Fibroblast of lung (primary cell): ENCODE results near the gene RNF113B. TPM values are rescaled to one million over a fixed set of nuclear protein-coding genes. Genes with fewer than 3 reads are reported as not detected.

Experiments used
- DNase-seq, 2 donors: peaks; one replicate each; pipeline versions ENCODE4 v3.0.0 to v3.0.0-alpha.2; 2010; ENCODE audit warnings: low read depth in 2 of 2
- H2AFZ ChIP-seq: 2 replicates; pipeline ENCODE4 v1.5.1; 2012; ENCODE audit warnings: low read length, control low read depth, inconsistent platforms
- H3K27ac ChIP-seq: 2 replicates; pipeline ENCODE4 v1.5.1; 2011; ENCODE audit warnings: low read length, control low read depth; ENCODE audit not compliant: insufficient read depth
- H3K27me3 ChIP-seq: 2 replicates; pipeline ENCODE4 v1.5.1; 2011; ENCODE audit warnings: mild to moderate bottlenecking, low read length; ENCODE audit not compliant: control insufficient read depth, insufficient read depth
- H3K36me3 ChIP-seq: 2 replicates; pipeline ENCODE4 v1.5.1; 2011; ENCODE audit warnings: low read length; ENCODE audit not compliant: control insufficient read depth, insufficient read depth
- H3K4me1 ChIP-seq: 2 replicates; pipeline ENCODE4 v1.5.1; 2011; ENCODE audit warnings: low read length; ENCODE audit not compliant: control insufficient read depth, insufficient read depth; ENCODE audit errors: extremely low read depth
- H3K4me2 ChIP-seq: 2 replicates; pipeline ENCODE4 v1.5.1; 2011; ENCODE audit warnings: low read length, control low read depth; ENCODE audit not compliant: insufficient read depth; ENCODE audit errors: extremely low read depth
- H3K4me3 ChIP-seq, 4 experiments: fragments of 200-600 bp in 1 of 4; sonication (generic) in 1 of 4; replicated peaks in 1 of 4; 2 replicates each; pipeline ENCODE4 v1.5.1; 2011 to 2016; ENCODE audit warnings: low read length in 4 of 4, low read depth in 3 of 4, mild to moderate bottlenecking in 3 of 4, control low read depth in 2 of 4, inconsistent platforms in 1 of 4, mixed read lengths in 1 of 4; ENCODE audit not compliant: insufficient read depth in 1 of 4; ENCODE audit errors: control extremely low read depth in 1 of 4
- H3K79me2 ChIP-seq: 2 replicates; pipeline ENCODE4 v1.5.1; 2012; ENCODE audit warnings: mild to moderate bottlenecking, low read length, inconsistent platforms; ENCODE audit not compliant: control insufficient read depth, insufficient read depth
- H3K9ac ChIP-seq: 2 replicates; pipeline ENCODE4 v1.5.1; 2011; ENCODE audit warnings: mild to moderate bottlenecking, low read length, control low read depth; ENCODE audit not compliant: insufficient read depth
- H3K9me3 ChIP-seq: 2 replicates; pipeline ENCODE4 v1.5.1; 2012; ENCODE audit warnings: low read depth, low read length; ENCODE audit not compliant: control insufficient read depth, insufficient read depth
- H4K20me1 ChIP-seq: 2 replicates; pipeline ENCODE4 v1.5.1; 2011; ENCODE audit warnings: low read length; ENCODE audit not compliant: control insufficient read depth, insufficient read depth; ENCODE audit errors: extremely low read depth
- CTCF ChIP-seq, 2 donors: IDR thresholded peaks in 1 of 2; conservative IDR thresholded peaks in 1 of 2; 1 replicate in 1 of 2; 2 replicates in 1 of 2; pipeline ENCODE4 v1.5.1; 2011 to 2012; ENCODE audit warnings: low read length in 2 of 2, control low read depth in 1 of 2, inconsistent platforms in 1 of 2, low read depth in 1 of 2, mild to moderate bottlenecking in 1 of 2
- EZH2 ChIP-seq: IDR thresholded peaks from 2 replicates; pipeline ENCODE4 v1.5.1; 2012; ENCODE audit warnings: low read length, control low read depth, mild to moderate bottlenecking; ENCODE audit errors: missing control alignments
- polyA plus RNA-seq, 2 donors: library from polyadenylated mRNA; depleted of rRNA in 1 of 2; stranded (reverse) in 1 of 2; unstranded in 1 of 2; fragments of >200 nt; gene quantifications; 2 replicates each; pipeline ENCODE4 v1.2.1, GENCODE V29; 2011 to 2012; ENCODE audit warnings: missing spikeins in 1 of 2
- total RNA-seq: library from RNA; depleted of rRNA; stranded (reverse); fragments of >200 nt; gene quantifications from 2 replicates; pipeline ENCODE4 v1.2.1, GENCODE V29; 2014

RNF113B gene
- total and polyA plus RNA-seq, 2 donors (not counting 1 experiment from before 2014, with no cell fraction given), result not detected

- TF ChIP-seq EZH2 (no peak), CTCF (conservative IDR thresholded peaks at IDR 0.05 in 1 of 2, IDR thresholded peaks at IDR 0.05 in 1 of 2; ENCODE audit: low read depth in 1 of 2, low read length in 2 of 2) (no peak)
- Histone ChIP-seq H3K4me3 (peak overlapping the region; percentile 66 to 95 (median 82)), H3K4me2 (peak overlapping the region; percentile 99), H3K9me3 (no peaks in the 10 kb centered on the region), H4K20me1 (no peaks in the 10 kb centered on the region), H2AFZ (no peak overlapping the region), H3K36me3 (no peaks in the 10 kb centered on the region), H3K79me2 (peaks cover 47% of the 10 kb centered on the region), H3K27ac (peak overlapping the region; percentile 85), H3K9ac (peak overlapping the region; percentile 89), H3K4me1 (peaks cover 21% of the 10 kb centered on the region), H3K27me3 (no peaks in the 10 kb centered on the region)
- no peak for DNase-seq
Measured at GRCh38 chr13:98143601-98144026, 33.5 kb downstream of the RNF113B start.

DNA sequence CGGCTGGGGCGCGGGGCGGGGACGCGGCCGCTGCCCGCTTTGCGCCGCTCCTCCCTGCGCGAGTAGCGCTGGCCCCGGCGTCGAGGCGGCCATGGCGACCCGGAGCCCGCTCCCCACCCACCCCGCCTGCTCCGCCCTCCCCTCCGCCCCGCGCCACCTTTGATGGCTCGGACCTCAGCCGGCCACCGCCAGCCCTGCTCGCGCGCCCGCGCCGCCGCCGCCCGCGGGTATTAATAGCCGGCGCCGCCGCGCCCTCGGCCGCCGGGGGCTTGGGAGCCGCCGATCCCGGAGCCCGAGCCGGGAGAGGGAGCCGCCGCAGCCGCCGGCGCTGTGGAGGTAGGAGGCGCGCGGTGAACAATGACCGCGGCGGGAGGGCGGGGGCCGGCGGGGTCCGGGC is 33.9 kb downstream of the RNF113B start:
- Histone ChIP-seq H3K27ac (peak overlapping the region; percentile 85), H3K36me3 (no peaks in the 10 kb centered on the region)

More for the DNA sequence above, 33.9 kb downstream of the RNF113B start:
- H3K4me1 ChIP-seq, result peaks cover 18% of the 10 kb centered on the region
- H3K4me3 ChIP-seq, result peak overlapping the region in 2 of 4 experiments; percentile 66 to 79
- no peaks in the 10 kb centered on the region for H3K27me3 ChIP-seq
- H3K9me3 ChIP-seq, result no peaks in the 10 kb centered on the region
- H3K4me2 ChIP-seq, result no peak overlapping the region
- H4K20me1 ChIP-seq, result no peaks in the 10 kb centered on the region
- peaks cover 43% of the 10 kb centered on the region for H3K79me2 ChIP-seq
- no peak for DNase-seq
- H2AFZ ChIP-seq, result no peak overlapping the region
- peak overlapping the region; percentile 89 for H3K9ac ChIP-seq
- TF ChIP-seq CTCF (conservative IDR thresholded peaks at IDR 0.05 in 1 of 2, IDR thresholded peaks at IDR 0.05 in 1 of 2; ENCODE audit: low read depth in 1 of 2, low read length in 2 of 2) (no peak), EZH2 (no peak)
